Naive thymus-derived CD4-positive, alpha-beta T cell (primary cell): ENCODE data around the gene PPM1H. TPM values are rescaled to one million over a fixed set of nuclear protein-coding genes. Genes with fewer than 3 reads are reported as not detected.

Experiments used
- ATAC-seq: fragments of 150-1000 bp; cut with Tn5 transposase; 2 replicates; pipeline ENCODE4 v1.10.0; 2021; ENCODE audit warnings: mild to moderate bottlenecking, moderate library complexity
- CTCF ChIA-PET: fragments of 350-600 bp; sonication (Branson Sonifier 250); formaldehyde crosslinking; loops from one replicate; lab custom pipeline; 2021; ENCODE audit warnings: antibody characterized with exemption; lab: Charles Lee
- POLR2A ChIA-PET: fragments of 350-600 bp; sonication (Branson Sonifier 250); formaldehyde crosslinking; loops from one replicate; lab custom pipeline; 2021; ENCODE audit warnings: antibody characterized with exemption, inconsistent platforms; lab: Charles Lee
- DNase-seq, 9 donors: peaks; one replicate each; pipeline versions ENCODE4 v3.0.0 to v3.0.0-alpha.2; 2020 to 2022; ENCODE audit warnings: mixed read lengths in 1 of 9
- H3K27ac ChIP-seq: one replicate; pipeline ENCODE4 v1.7.0; 2013; ENCODE audit warnings: mild to moderate bottlenecking, low read depth, low read length, moderate library complexity
- H3K27me3 ChIP-seq, 2 donors: one replicate each; pipeline ENCODE4 v1.7.0; 2013; ENCODE audit warnings: low read length in 2 of 2, mild to moderate bottlenecking in 2 of 2, moderate library complexity in 2 of 2; ENCODE audit not compliant: control insufficient read depth in 2 of 2, insufficient read depth in 2 of 2
- H3K36me3 ChIP-seq, 3 experiments: 1 replicate in 2 of 3; 2 replicates in 1 of 3; pipeline ENCODE4 v1.7.0; 2013; ENCODE audit warnings: low read length in 3 of 3, mild to moderate bottlenecking in 3 of 3, moderate library complexity in 1 of 3; ENCODE audit not compliant: insufficient read depth in 3 of 3, control insufficient read depth in 2 of 3
- H3K4me1 ChIP-seq, 2 donors: one replicate each; pipeline ENCODE4 v1.7.0; 2013; ENCODE audit warnings: low read length in 2 of 2, mild to moderate bottlenecking in 2 of 2, moderate library complexity in 1 of 2; ENCODE audit not compliant: control insufficient read depth in 2 of 2, insufficient read depth in 2 of 2
- H3K4me3 ChIP-seq: 2 replicates; pipeline ENCODE4 v1.7.0; 2013; ENCODE audit warnings: mild to moderate bottlenecking, low read length
- H3K9me3 ChIP-seq, 3 experiments: 1 replicate in 2 of 3; 2 replicates in 1 of 3; pipeline ENCODE4 v1.7.0; 2013; ENCODE audit warnings: low read length in 3 of 3; ENCODE audit not compliant: control insufficient read depth in 2 of 3
- H3K27ac Mint-ChIP-seq, 9 donors: one replicate each; pipeline ENCODE4 v1.8.0; 2020 to 2022; ENCODE audit warnings: mixed read lengths in 9 of 9, mild to moderate bottlenecking in 8 of 9, moderate library complexity in 5 of 9, inconsistent platforms in 2 of 9
- H3K27me3 Mint-ChIP-seq, 5 donors: one replicate each; pipeline ENCODE4 v1.8.0; 2021 to 2022; ENCODE audit warnings: mixed read lengths in 5 of 5, mild to moderate bottlenecking in 1 of 5
- H3K36me3 Mint-ChIP-seq, 5 donors: one replicate each; pipeline ENCODE4 v1.8.0; 2020 to 2022; ENCODE audit warnings: mixed read lengths in 5 of 5, mild to moderate bottlenecking in 3 of 5, inconsistent platforms in 1 of 5
- H3K4me1 Mint-ChIP-seq, 7 donors: one replicate each; pipeline ENCODE4 v1.8.0; 2020 to 2022; ENCODE audit warnings: mixed read lengths in 7 of 7, mild to moderate bottlenecking in 3 of 7, inconsistent platforms in 1 of 7
- H3K4me3 Mint-ChIP-seq, 10 donors: one replicate each; pipeline ENCODE4 v1.8.0; 2020 to 2022; ENCODE audit warnings: mild to moderate bottlenecking in 10 of 10, mixed read lengths in 10 of 10, moderate library complexity in 6 of 10, inconsistent platforms in 2 of 10
- H3K9me3 Mint-ChIP-seq, 11 donors: one replicate each; pipeline ENCODE4 v1.8.0; 2020 to 2022; ENCODE audit warnings: mixed read lengths in 11 of 11, mild to moderate bottlenecking in 4 of 11, inconsistent platforms in 1 of 11, moderate library complexity in 1 of 11
- intact Hi-C, 2 donors: fragments of 100-400 bp; cut with micrococcal nuclease; formaldehyde crosslinking; loops; one replicate each; pipeline ENCODE4 v1.15.1; 2023
- polyA plus RNA-seq, 2 donors: library from polyadenylated mRNA; unstranded; fragments of 300-500 nt; fragmentation: Illumina TruSeq; gene quantifications; one replicate each; pipeline ENCODE4 v1.2.3, GENCODE V29; 2021
- total RNA-seq, 6 experiments: library from RNA in 5 of 6; stranded (reverse) in 5 of 6; gene quantifications; 1 replicate in 5 of 6; 2 replicates in 1 of 6; pipeline ENCODE4 v1.2.3 and lab custom pipeline; 2021 to 2026

The PPM1H gene
- total and polyA plus RNA-seq, 7 experiments from 2014 or later, result 0.08 to 2.1 (median 0.34) TPM; not detected in 4

GRCh38 chr12:62783881-62784280 lies 151.1 kb downstream of the PPM1H start:
- H3K36me3 ChIP-seq, result no peaks in the 10 kb centered on the region
- H3K27ac Mint-ChIP-seq, result no peak overlapping the region
- H3K27me3 ChIP-seq, result no peaks in the 10 kb centered on the region
- DNase-seq (no peak), ATAC-seq (no peak)
- H3K27me3 Mint-ChIP-seq, result peaks cover 0 to 11% (median 4%) of the 10 kb centered on the region in 5 donors
- H3K36me3 Mint-ChIP-seq, result no peaks in the 10 kb centered on the region
- H3K4me3 Mint-ChIP-seq, result no peak overlapping the region
- H3K4me1 Mint-ChIP-seq, result peaks cover 0 to 13% (median 7%) of the 10 kb centered on the region in 7 donors
- no peaks in the 10 kb centered on the region for H3K9me3 Mint-ChIP-seq
- CTCF ChIA-PET, result interaction anchor here (0.9 to 2.3 kb wide), 2 partner anchors 11 to 13 kb away, joined by 3 to 8 read pairs; no protein-coding TSS in a partner anchor
- intact Hi-C loops, result no loop called here
- POLR2A ChIA-PET, result no interaction called here
- H3K9me3 ChIP-seq, result no peaks in the 10 kb centered on the region
- no peak overlapping the region for H3K4me3 ChIP-seq
- H3K4me1 ChIP-seq, result no peaks in the 10 kb centered on the region
- H3K27ac ChIP-seq, result no peak overlapping the region

GRCh38 chr12:62781136-62781880 lies 153.6 kb downstream of the PPM1H start:
- Mint-ChIP-seq H3K9me3 (peaks cover 0 to 1% (median 0%) of the 10 kb centered on the region in 11 donors), H3K4me1 (peaks cover 0 to 7% (median 7%) of the 10 kb centered on the region in 7 donors), H3K27me3 (peaks cover 0 to 7% (median 4%) of the 10 kb centered on the region in 5 donors), H3K27ac (no peak overlapping the region), H3K4me3 (no peak overlapping the region), H3K36me3 (no peaks in the 10 kb centered on the region)
- no peak overlapping the region for H3K27ac ChIP-seq
- no peaks in the 10 kb centered on the region for H3K27me3 ChIP-seq
- no peak overlapping the region for H3K4me3 ChIP-seq
- H3K4me1 ChIP-seq, result no peaks in the 10 kb centered on the region
- intact Hi-C loops, result no loop called here
- CTCF ChIA-PET, result interaction anchor here (0.7 to 1.5 kb wide), 4 partner anchors 9 to 94 kb away, joined by 3 to 4 read pairs (median 4); no protein-coding TSS in a partner anchor
- ATAC-seq, result no peak
- DNase-seq, result no peak
- H3K9me3 ChIP-seq, result no peaks in the 10 kb centered on the region
- POLR2A ChIA-PET, result no interaction called here
- no peaks in the 10 kb centered on the region for H3K36me3 ChIP-seq

- no peak for DNase-seq
- H3K4me1 Mint-ChIP-seq, result peaks cover 0 to 2% (median 0%) of the 10 kb centered on the region in 7 donors
- Histone ChIP-seq H3K4me1 (no peaks in the 10 kb centered on the region), H3K36me3 (no peaks in the 10 kb centered on the region), H3K4me3 (no peak overlapping the region), H3K27me3 (no peaks in the 10 kb centered on the region), H3K9me3 (no peaks in the 10 kb centered on the region), H3K27ac (no peak overlapping the region)
- no peaks in the 10 kb centered on the region for H3K36me3 Mint-ChIP-seq
- peaks cover 0 to 6% (median 0%) of the 10 kb centered on the region in 5 donors for H3K27me3 Mint-ChIP-seq
- POLR2A ChIA-PET, result no interaction called here
- H3K9me3 Mint-ChIP-seq, result peaks cover 0 to 1% (median 0%) of the 10 kb centered on the region in 11 donors
- intact Hi-C loops, result no loop called here
- CTCF ChIA-PET, result interaction anchor here (0.5 kb wide), 1 partner anchor 1477 kb away, joined by 3 read pairs; no protein-coding TSS in a partner anchor
- H3K4me3 Mint-ChIP-seq, result no peak overlapping the region
- H3K27ac Mint-ChIP-seq, result no peak overlapping the region
- ATAC-seq, result no peak
These were observed 155.5 kb downstream of the PPM1H start for GRCh38 chr12:62779488-62779887.

GRCh38 chr12:62778187-62778586 lies 156.8 kb downstream of the PPM1H start:
- DNase-seq (no peak), ATAC-seq (no peak)
- Mint-ChIP-seq H3K27me3 (no peaks in the 10 kb centered on the region), H3K36me3 (no peaks in the 10 kb centered on the region), H3K4me1 (peaks cover 0 to 2% (median 0%) of the 10 kb centered on the region in 7 donors), H3K4me3 (no peak overlapping the region), H3K27ac (peak overlapping the region in 1 of 9 donors; percentile 2), H3K9me3 (peaks cover 0 to 1% (median 0%) of the 10 kb centered on the region in 11 donors)
- Histone ChIP-seq H3K9me3 (no peaks in the 10 kb centered on the region), H3K4me3 (no peak overlapping the region), H3K36me3 (no peaks in the 10 kb centered on the region), H3K27me3 (no peaks in the 10 kb centered on the region), H3K4me1 (no peaks in the 10 kb centered on the region), H3K27ac (no peak overlapping the region)
- intact Hi-C loops, result no loop called here
- ChIA-PET POLR2A (no interaction called here), CTCF (no interaction called here)

GRCh38 chr12:62776997-62777396 lies 158.0 kb downstream of the PPM1H start:
- no peak overlapping the region for H3K4me3 Mint-ChIP-seq
- no peaks in the 10 kb centered on the region for H3K27me3 ChIP-seq
- H3K27ac ChIP-seq, result no peak overlapping the region
- peaks cover 0 to 2% (median 0%) of the 10 kb centered on the region in 7 donors for H3K4me1 Mint-ChIP-seq
- peaks cover 0 to 1% (median 0%) of the 10 kb centered on the region in 11 donors for H3K9me3 Mint-ChIP-seq
- no peaks in the 10 kb centered on the region for H3K4me1 ChIP-seq
- ATAC-seq, result no peak
- no peak overlapping the region for H3K4me3 ChIP-seq
- H3K27ac Mint-ChIP-seq, result no peak overlapping the region
- DNase-seq, result no peak
- intact Hi-C loops, result no loop called here
- H3K27me3 Mint-ChIP-seq, result no peaks in the 10 kb centered on the region
- no peaks in the 10 kb centered on the region for H3K9me3 ChIP-seq
- POLR2A ChIA-PET, result no interaction called here
- no peaks in the 10 kb centered on the region for H3K36me3 ChIP-seq
- H3K36me3 Mint-ChIP-seq, result no peaks in the 10 kb centered on the region
- CTCF ChIA-PET, result no interaction called here

GRCh38 chr12:62776575-62776974 lies 158.4 kb downstream of the PPM1H start:
- Mint-ChIP-seq H3K27me3 (no peaks in the 10 kb centered on the region), H3K36me3 (no peaks in the 10 kb centered on the region), H3K4me1 (peaks cover 0 to 2% (median 0%) of the 10 kb centered on the region in 7 donors), H3K9me3 (peaks cover 0 to 1% (median 0%) of the 10 kb centered on the region in 11 donors), H3K4me3 (no peak overlapping the region), H3K27ac (no peak overlapping the region)
- DNase-seq (no peak), ATAC-seq (no peak)
- no peak overlapping the region for H3K4me3 ChIP-seq
- CTCF ChIA-PET, result no interaction called here
- no peak overlapping the region for H3K27ac ChIP-seq
- H3K36me3 ChIP-seq, result no peaks in the 10 kb centered on the region
- intact Hi-C loops, result no loop called here
- H3K27me3 ChIP-seq, result no peaks in the 10 kb centered on the region
- POLR2A ChIA-PET, result no interaction called here
- H3K4me1 ChIP-seq, result no peaks in the 10 kb centered on the region
- no peaks in the 10 kb centered on the region for H3K9me3 ChIP-seq
